ENCODE data around the gene DIS3L2. TPM values are rescaled to one million over a fixed set of nuclear protein-coding genes. Genes with fewer than 3 reads are reported as not detected.
"Not testable (repeated sequence)": the region's sequence is repeated elsewhere in the genome, so short reads cannot be mapped to it uniquely, and the experiment has no call there.

The DIS3L2 gene
- total RNA-seq, 1 donor from 2014 or later, result 33.0 TPM

DNA sequence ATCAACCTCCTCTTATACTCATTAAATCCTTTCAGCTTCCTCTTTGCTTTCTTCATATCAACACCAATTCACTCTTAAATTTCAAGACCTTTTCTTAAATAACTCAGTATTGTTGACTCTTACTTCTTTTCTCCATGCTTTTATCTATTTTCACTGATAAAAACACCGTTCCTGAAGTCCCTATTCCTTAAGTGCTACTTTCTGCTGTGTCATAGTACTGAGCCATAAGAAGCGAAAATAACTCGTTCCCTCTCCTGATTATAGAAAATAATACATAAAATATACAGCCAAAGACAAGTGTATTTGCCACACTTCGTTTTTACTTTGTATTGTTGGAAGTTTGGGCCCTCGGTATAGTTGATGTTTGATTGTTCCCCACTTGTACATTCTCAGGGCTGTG lies 181.0 kb downstream of the DIS3L2 start:
- no peak for FAIRE-seq
- no peak for DNase-seq (ENCODE audit: low spot score in 2 of 2)

DNA sequence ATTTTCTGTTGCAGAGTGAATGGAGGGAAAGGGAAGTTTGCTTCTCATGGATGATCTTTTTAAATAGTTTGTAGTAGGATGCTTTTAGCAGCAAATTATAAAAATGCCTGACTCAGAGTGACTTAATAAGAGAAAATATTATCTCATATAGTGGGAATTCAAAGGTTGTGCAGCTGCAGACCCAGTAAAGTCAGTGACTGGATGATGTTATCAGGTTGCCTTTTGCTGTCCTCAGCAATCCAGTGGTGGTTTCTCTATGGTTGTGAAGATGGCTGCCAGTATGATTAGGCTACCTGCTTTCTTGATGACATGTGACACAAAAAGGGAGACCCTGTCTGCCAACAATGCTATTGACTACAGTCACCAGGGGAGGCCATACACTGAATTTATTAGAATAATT lies 184.8 kb downstream of the DIS3L2 start:
- DNase-seq (ENCODE audit: low spot score in 2 of 2) (no peak), FAIRE-seq (no peak)

DNA sequence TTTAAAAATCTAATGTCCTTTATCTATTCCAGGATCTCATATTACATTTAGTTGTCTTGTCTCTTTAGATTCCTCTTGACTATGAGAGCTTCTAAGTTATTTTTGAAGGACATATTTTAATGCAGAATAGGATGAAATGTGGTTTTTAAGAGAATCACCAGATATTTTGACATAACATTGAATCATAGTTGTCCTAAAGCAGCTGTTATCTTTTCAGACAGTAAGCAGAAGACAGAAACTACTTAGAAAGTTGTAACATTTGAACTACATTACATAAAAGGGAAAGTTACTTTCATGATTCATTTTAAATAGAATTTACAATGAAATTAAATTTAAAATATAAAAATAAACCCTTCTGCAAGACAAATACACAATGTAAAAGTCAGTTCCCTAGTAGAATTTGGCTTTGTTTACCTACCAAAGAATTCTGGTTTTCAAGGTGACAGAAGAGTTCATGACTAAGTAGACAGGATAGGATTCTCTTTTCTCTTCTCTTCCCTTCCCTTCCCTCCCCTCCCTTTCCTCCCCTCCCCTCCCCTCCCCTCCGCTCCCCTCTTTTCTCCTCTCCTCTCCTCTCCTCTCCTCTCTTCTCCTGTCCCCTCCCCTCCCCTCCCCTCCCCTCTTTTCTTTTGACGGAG lies 186.0 kb downstream of the DIS3L2 start:
- no peak for FAIRE-seq
- no peak for DNase-seq (ENCODE audit: low spot score in 2 of 2)

DNA sequence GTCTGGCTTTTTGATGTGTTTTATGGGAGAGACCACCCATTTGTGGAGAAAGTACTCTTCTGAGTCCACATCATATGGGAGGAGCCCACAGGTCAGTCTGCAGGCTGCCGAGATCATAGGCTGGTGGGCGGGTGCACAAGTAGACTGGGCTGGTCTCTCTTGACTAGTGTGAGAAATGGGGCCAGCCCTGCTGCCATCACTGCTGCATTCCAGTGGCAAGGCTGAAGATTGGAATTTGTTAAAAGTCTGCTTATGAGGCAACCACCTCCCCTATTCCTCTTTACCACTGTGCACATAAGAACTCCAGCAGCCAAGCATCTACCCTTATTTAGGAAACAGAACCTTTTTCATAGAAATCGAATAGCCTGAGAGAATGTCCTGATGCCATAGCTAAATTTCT lies 200.7 kb downstream of the DIS3L2 start:
- no peak for FAIRE-seq
- no peak for DNase-seq (ENCODE audit: low spot score in 2 of 2)

DNA sequence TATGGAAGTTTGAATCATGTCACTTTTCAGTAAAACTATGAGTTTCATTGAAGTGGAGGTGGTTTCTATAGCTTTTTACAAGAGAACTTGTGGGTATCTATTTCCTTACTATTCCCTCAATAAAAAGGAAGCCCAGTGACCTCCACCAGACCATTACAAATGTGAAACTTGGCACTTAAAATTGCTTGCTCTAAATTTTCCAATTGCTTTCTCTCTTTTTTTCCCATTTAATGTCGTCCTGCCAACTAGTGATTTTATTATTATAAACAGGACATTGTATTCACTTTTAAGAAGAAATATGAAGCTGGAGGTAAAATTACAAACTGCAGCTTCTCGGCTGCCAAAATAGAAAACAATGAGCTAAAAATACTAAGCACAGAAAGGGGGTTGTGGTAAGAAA lies 208.9 kb downstream of the DIS3L2 start:
- FAIRE-seq (no peak), DNase-seq (ENCODE audit: low spot score in 2 of 2) (no peak)

DNA sequence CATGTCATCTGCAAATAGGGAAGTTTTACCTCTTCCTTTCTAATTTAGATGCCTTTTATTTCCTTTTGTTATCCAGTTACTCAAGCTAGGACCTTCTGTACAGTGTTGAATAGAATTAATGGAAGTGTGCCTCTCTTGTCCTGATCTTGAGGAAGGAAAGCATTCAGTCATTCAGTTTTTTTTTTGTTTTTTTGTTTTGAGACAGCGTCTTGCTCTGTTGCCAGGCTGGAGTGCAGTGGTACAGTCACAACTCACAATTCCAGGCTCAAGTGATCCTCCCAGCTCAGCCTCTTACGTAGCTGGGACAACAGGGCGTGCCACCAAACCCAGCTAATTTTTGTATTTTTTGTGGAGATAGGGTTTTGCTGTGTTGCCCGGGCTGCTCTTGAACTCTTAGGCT lies 213.1 kb downstream of the DIS3L2 start:
- FAIRE-seq (no peak), DNase-seq (ENCODE audit: low spot score in 2 of 2) (no peak)

DNA sequence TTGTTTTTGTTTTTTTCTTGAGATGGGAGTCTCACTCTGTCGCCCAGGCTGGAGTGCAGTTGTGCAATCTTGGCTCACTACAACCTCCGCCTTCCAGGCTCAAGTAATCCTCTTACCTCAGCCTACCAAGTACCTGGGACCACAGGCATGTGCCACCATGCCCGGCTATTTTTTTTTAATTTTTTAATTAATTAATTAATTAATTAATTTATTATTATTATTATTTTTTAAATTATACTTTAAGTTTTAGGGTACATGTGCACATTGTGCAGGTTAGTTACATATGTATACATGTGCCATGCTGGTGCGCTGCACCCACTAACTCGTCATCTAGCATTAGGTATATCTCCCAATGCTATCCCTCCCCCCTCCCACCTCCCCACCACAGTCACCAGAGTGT lies 215.1 kb downstream of the DIS3L2 start:
- not testable (repeated sequence) for DNase-seq (ENCODE audit: low spot score in 2 of 2); FAIRE-seq

DNA sequence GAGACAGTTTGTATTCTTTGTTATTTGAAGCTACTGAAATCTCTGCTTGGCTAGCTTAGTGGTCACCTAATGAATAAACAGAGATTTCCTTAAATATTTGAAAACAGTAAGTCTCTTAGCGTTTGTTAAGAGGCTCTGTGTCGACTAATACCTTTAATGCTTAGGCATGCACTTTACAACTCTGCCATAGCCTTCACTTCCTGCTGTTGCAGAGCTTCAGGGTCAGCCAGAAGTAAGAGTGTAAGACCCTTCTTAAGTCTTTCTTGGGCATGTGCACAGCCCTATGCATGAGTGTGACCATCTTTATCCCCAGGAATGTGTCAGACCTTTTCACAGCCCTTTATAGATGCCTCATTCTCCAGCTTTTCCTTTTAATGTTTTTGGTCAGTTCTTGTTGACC lies 221.8 kb downstream of the DIS3L2 start:
- no peak for DNase-seq (ENCODE audit: low spot score in 2 of 2)
- FAIRE-seq, result no peak

DNA sequence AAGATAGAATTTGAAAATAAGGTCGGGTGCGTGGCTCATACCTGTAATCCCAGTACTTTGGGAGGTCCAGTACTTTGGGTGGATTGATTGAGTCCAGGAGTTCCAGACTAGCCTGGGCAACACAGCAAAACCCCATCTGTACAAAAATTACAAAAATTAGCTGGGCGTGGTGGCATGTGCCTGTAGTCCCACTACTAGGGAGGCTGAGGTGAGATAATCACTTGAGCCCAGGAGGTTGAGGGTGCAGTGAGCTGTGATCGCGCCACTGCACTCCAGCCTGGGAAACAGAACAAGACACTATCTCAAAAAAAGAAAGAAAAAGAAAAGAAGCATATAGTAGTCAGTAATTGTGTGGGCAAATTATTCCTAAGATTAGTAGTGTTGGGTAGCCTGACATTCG lies 222.8 kb downstream of the DIS3L2 start:
- DNase-seq (ENCODE audit: low spot score in 2 of 2) (no peak), FAIRE-seq (no peak)

DNA sequence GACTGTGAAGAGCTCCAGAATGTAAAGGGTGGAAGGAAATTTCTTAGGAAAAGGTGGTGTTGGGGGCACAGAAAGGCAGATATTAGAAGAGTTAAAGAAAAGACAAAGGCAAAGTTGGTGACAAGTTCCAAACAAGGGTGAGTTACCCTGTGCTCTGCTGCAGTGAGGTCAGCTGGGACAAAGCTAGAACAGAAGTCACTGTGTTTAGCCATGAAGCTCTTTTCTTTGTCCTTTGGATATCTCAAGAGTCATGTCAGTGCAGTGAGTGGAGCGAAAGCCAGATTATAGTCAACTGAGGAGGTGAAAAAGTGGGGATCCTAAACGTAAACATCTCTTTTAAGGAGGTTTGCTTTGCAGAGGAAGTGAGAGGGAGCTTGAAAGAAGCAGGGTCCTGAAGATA lies 229.3 kb downstream of the DIS3L2 start:
- no peak for DNase-seq (ENCODE audit: low spot score in 2 of 2)
- FAIRE-seq, result no peak

DNA sequence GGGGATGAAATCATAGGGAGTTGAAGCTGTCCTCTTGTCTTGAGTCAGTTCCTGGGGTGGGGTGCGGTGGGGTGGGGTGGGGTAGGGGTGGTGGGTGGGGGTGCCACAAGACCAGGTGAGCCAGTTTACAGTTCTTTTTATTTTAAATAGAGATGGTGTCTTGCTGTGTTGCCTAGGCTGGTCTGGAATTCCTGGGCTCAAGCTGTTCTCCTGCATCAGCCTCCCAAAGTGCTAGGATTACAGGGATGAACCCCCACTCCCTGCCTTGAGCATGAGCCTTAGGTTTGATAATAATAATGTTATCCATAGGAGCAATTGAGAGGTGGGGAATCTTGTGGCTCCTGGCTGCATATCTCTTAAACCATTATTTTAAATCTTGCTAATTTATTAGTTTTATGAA lies 234.0 kb downstream of the DIS3L2 start:
- no peak for FAIRE-seq
- no peak for DNase-seq (ENCODE audit: low spot score in 2 of 2)

DNA sequence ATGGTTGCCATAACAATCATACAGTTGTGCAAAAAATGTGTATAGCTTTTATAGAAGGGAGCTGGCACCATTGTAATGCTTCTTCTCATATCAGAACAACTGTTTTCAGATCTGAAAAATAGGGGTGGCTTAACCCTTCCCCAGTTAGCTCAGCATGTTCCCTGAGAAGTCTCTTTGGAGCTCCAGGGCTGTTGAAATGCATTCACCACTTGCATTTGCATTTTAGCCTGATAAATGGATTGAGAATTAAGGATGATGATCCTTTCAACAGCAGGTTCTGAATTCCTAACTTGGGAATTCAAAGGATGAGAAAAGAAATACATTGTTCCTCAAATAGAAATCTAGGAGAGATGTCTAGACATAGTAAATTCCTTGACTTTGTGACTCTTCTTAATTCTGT lies 235.3 kb downstream of the DIS3L2 start:
- DNase-seq (ENCODE audit: low spot score in 2 of 2), result no peak
- FAIRE-seq, result no peak

DNA sequence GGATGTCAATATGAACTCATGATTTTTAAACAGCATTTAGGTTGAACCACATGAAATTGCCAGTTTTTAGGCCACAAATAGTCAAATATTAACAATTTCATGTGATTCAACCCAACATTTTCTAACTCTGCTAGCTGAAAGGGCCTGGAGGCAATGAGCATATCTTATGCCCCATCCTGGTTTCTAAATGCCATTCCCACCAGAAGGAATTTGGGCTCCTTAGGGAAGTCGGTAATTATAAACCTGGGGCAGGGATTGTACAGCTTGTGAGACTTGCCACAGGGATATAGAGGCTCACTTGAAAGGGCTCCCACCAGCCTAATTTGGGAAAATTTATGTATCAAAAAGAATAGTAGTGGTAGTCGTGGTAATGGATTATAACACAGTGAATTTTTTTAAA lies 238.7 kb downstream of the DIS3L2 start:
- no peak for FAIRE-seq
- no peak for DNase-seq (ENCODE audit: low spot score in 2 of 2)

DNA sequence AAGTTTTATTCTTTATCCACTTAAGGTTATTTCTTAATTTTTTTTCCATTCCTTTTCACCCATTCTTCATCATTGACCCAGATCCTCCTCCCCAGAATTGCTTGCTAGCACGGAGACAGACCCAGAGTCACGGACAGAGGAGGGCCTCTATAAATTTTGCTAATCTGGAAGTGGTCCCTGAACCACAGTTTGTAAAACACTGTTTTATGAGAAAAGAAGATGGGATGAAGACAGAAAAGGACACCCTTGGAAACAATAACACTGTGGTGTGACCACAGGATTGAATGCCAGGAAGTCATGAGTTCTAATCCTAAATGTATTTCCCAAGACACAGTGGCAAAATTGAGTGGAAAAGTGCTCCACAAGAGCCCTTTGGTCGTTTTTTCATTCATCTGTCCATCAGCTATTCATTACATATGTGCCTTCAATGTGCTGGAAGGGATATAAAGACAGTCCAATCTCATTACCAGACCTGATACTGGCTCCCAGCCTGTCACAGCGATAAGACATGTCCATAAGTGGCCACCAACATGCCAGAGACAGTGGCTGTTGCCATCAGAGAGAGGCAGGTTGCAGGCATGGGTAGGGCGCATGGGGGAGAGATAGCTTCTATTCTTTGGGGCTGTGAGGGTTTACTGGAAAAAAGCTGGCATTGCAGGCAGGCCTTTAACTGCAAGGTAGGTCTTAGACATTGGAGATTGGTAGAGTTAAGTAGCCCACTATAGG lies 241.8 kb downstream of the DIS3L2 start:
- DNase-seq (ENCODE audit: low spot score in 2 of 2) (no peak), FAIRE-seq (no peak)

DNA sequence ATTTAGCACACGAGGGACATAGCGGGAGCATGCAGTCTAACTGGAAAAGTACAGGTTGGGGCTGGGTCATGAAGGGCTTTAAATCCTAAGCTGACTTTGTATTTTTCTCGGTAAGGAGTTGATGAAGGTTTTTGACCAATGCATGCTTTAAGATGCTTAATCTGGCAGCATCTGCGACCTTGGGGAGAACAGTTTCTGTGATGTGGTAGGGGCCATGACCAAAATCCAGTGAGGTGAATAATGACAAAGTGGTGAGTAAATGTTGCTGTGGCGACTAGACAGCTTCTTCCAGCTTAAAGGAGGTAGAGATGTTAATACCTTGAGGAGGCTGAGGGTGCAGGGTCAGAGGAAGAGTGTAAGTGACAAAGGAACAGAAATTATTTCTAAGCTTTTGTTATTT lies 242.4 kb downstream of the DIS3L2 start:
- DNase-seq (ENCODE audit: low spot score in 2 of 2), result no peak
- FAIRE-seq, result no peak

DNA sequence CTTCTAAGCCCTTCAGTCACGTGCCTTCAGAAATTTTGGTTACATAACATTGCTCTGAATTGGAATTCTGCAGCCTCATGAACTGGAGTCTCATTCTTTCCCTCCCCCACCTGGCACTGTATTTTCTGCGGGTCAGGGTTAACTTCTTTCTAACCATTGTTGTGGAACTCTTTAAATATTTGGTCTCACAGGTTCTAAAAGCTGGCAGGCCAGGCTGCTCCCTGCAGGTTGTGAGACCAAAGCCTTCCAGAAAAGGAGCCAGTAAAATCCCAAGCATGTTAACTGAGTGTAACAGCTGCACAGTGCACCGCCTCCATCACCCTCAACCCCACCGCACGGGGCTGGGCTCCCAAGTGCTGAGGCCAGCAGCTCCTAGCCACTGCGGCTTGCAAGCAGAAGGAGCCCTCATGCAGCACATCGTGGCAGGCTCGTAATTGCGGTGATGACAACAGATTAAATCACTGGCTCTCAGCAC lies 243.0 kb downstream of the DIS3L2 start:
- FAIRE-seq (no peak), DNase-seq (ENCODE audit: low spot score in 2 of 2) (no peak)

DNA sequence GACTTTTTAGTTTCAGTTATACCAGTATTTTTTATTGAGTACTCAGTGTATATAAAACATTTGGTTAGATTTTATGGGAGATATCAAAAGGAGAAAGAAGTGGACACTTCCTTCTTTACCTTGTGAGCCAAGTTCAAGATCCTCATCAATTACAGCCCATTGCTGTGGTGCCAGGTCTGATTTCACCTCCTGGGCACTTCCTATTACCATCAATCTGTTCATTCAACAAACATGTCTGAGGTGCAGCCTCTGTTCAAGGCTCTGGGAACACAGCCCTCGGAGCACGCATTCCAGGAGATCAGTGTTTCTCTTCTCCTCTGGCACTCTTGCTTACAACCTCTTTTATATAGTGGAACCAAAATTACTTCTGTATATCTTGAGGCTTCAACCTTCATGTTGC lies 245.7 kb downstream of the DIS3L2 start:
- FAIRE-seq (no peak), DNase-seq (ENCODE audit: low spot score in 2 of 2) (no peak)

DNA sequence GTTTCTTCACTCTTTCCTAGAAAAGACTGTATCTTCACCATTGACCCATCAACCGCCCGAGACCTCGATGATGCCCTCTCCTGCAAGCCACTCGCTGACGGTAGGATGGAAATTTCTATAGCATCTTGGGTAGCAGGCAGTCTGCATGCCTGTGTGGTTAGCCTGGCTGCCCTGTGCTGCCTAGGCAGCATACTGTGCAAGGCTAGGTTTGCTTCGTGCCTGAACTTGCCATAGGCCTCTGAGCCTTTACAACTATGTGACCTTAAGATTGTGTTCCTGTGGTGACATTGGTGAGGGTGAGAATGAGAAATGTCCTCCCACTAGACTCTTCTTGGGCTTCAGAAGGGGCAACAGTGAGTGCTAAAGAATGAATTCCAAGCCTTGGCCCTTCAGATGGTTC lies 248.8 kb downstream of the DIS3L2 start:
- FAIRE-seq, result no peak
- DNase-seq (ENCODE audit: low spot score in 2 of 2), result no peak

DNA sequence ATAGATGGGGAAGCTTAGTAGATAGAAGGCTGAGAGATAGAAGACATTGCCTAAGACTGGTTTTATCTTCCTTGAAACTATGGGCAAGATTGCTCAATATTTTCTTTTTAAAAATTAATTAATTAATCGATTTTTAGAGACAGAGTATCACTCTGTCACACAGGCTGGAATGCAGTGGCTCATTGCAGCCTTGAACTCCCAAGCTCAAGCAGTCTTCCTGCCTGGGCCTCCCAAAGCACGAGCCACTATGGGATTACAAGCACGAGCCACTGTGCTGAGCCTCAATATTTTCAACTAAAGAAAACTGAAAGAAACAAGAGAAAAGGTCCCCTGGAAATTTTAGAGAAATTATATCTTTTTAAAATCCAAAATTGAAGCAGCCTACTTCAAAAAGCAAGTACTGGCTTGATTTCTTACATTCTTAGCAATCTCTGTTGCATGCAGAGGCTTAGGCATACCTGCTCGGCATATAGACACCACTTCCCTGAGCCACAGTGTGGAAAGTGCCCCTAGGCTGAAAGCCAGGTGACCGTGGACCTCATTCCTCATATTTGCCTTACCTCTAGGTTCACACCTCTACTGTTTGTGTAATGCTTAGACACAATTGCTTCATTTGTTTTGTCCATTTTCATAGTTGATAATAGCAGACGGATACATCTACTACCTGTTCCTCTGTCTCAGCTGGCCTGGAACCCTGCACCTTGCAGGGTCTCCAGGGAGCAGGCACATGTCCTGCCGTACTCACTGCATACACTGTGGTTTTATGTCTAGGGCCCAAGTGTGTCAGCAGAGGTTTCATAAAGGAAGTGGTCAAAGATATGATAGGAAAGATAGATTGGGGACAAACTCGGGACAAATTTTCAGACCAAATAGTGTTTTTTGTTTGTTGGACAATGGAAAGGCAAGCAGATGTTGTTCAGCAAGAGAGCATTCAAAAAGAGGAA lies 250.5 kb downstream of the DIS3L2 start:
- DNase-seq (ENCODE audit: low spot score in 2 of 2) (no peak), FAIRE-seq (no peak)

DNA sequence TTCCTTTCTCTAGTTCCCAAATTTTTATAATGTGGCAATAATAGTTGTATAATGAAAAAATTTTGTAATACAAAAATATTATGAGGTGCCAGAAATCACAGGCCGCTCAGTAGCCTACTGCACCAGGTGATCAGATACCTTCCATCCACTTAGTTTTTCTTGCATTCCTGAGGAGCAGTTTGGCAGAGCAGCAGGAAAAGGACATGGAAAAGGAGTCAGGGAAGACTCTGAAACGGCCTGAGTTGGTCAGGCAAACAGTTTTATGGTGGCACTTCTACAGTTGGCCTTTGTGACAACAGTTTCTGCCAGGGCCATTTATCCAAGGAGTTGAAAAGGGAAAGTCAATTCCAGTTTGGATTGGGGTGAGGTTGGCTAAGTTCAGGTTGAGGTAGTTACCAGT lies 251.7 kb downstream of the DIS3L2 start:
- FAIRE-seq, result no peak

DNA sequence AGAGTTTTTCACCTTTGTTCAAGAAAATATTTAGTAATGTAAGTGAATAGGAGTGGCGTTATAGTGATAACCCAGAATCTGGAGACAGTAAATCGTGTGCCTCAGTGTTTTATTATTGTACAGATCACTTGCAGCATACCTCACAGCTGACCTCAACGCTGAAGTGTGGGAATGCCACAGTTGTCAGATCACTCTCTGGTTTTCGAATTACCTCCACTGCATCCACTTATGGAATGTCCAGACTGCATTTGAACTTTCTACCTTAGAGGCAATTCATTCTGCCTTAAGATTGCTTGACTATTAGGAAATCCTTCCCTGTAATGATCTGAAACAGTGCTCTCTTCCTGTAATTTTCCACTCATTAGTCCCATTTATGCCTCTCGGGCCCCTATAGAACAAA lies 252.5 kb downstream of the DIS3L2 start:
- no peak for FAIRE-seq

More for the DNA sequence above, 251.7 kb downstream of the DIS3L2 start:
- no peak for DNase-seq (ENCODE audit: low spot score in 2 of 2)

More for the DNA sequence above, 252.5 kb downstream of the DIS3L2 start:
- DNase-seq (ENCODE audit: low spot score in 2 of 2), result no peak

Data from frontal cortex (tissue), 4 donors.